ENCODE data around the gene TGFBR2.

TGFBR2 gene

GRCh38 chr3:30628901-30629590 lies 22.6 kb downstream of the TGFBR2 start:
- no peak for TF ChIP-seq CTCF (IDR thresholded peaks at IDR 0.05; ENCODE audit: low read depth, low read length, missing control alignments)
- no peak overlapping the region for H3K4me3 ChIP-seq (ENCODE audit: low read depth, low read length)
- no peak for DNase-seq (ENCODE audit: low read depth)

DNA sequence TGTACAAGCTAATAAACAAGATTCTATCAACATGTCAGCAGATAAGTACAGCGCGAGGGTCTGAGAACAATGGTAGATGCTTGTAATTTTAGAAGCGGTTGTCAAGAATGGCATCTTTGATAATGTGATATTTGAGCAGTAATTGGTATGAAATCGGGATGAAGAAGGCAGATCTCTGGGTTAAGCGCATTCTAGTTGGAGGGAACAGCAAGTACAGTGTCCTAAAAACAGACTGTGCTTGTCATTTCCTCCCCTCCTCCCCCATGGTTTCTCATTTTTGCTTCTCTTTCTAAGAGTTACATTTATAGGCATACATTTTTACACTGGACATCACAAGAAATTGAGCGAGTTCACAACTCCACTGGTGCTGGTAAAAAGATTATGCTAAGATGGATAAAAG lies 23.3 kb downstream of the TGFBR2 start:
- DNase-seq (ENCODE audit: low read depth), result no peak
- no peak overlapping the region for H3K4me3 ChIP-seq (ENCODE audit: low read depth, low read length)
- no peak for TF ChIP-seq CTCF (IDR thresholded peaks at IDR 0.05; ENCODE audit: low read depth, low read length, missing control alignments)

GRCh38 chr3:30630238-30631030 lies 24.0 kb downstream of the TGFBR2 start:
- TF ChIP-seq CTCF (IDR thresholded peaks at IDR 0.05; ENCODE audit: low read depth, low read length, missing control alignments), result no peak
- no peak for DNase-seq (ENCODE audit: low read depth)

DNA sequence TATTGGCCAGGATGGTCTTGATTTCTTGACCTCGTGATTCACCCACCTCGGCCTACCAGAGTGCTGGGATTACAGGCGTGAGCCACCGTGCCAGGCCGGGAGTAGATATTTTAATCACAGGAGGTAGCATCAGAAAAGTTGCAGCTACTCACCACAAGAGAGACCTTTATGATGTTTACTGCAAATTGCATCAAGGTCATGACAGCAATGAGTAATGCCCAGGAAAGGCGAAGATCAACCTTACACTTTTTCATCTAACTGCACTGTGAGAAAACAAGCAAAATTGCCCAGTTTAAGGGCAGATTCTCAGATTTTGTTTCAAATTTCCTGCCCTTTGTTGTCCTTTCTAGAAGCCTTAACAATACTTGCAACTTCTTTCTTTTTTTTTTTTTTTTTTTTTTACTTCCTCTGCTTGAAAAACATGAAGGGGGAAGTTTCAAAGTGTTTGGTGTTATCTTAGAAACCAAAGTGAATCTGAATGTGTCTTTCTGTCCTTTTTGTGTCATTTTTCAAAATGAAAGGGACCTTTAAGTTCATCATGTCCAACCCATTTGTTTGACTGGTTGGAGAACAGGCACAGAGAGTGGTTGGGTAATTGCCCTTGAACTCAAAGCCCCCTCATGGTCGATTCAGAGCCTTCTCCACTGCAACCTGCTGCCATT lies 25.0 kb downstream of the TGFBR2 start:
- DNase-seq (ENCODE audit: low read depth), result no peak
- TF ChIP-seq CTCF (IDR thresholded peaks at IDR 0.05; ENCODE audit: low read depth, low read length, missing control alignments), result no peak

More at GRCh38 chr3:30630238-30631030, 24.0 kb downstream of the TGFBR2 start:
- no peak overlapping the region for H3K4me3 ChIP-seq (ENCODE audit: low read depth, low read length)

GRCh38 chr3:30632065-30632464 lies 25.7 kb downstream of the TGFBR2 start:
- TF ChIP-seq CTCF (IDR thresholded peaks at IDR 0.05; ENCODE audit: low read depth, low read length, missing control alignments), result no peak
- H3K4me3 ChIP-seq (ENCODE audit: low read depth, low read length), result no peak overlapping the region
- DNase-seq (ENCODE audit: low read depth), result no peak

More for the DNA sequence above, 25.0 kb downstream of the TGFBR2 start:
- no peak overlapping the region for H3K4me3 ChIP-seq (ENCODE audit: low read depth, low read length)

GRCh38 chr3:30632521-30632920 lies 26.1 kb downstream of the TGFBR2 start:
- TF ChIP-seq CTCF (IDR thresholded peaks at IDR 0.05; ENCODE audit: low read depth, low read length, missing control alignments), result no peak
- no peak for DNase-seq (ENCODE audit: low read depth)
- H3K4me3 ChIP-seq (ENCODE audit: low read depth, low read length), result no peak overlapping the region
